Kidney tubule cell (primary cell): ENCODE measurements around the gene INTS3.
A peak's percentile ranks its signal among the peaks of the same experiment; 100 is the strongest.

Experiments
- DNase-seq: peaks from one replicate; pipeline ENCODE4 v3.0.0-alpha.2; 2018; ENCODE audit warnings: low spot score

INTS3 gene

GRCh38 chr1:153795934-153796785 is 68.3 kb downstream of the INTS3 start:
- no peak for DNase-seq

- peak; percentile 78 for DNase-seq
Observed at GRCh38 chr1:153796786-153797659, 69.2 kb downstream of the INTS3 start.

- no peak for DNase-seq
Observed at GRCh38 chr1:153798468-153798780, 70.6 kb downstream of the INTS3 start.

GRCh38 chr1:153799016-153799415 is 71.2 kb downstream of the INTS3 start:
- DNase-seq = no peak

GRCh38 chr1:153799566-153800465 is 72.0 kb downstream of the INTS3 start:
- DNase-seq = no peak

- no peak for DNase-seq
Observed at GRCh38 chr1:153800516-153800915, 72.7 kb downstream of the INTS3 start.

- DNase-seq = no peak
Observed at GRCh38 chr1:153801028-153801625, 73.3 kb downstream of the INTS3 start.

- DNase-seq = no peak
Observed at GRCh38 chr1:153801786-153802697, 74.2 kb downstream of the INTS3 start.

- no peak for DNase-seq
Observed at GRCh38 chr1:153803470-153804056, 75.7 kb downstream of the INTS3 start.

GRCh38 chr1:153804112-153804511 is 76.3 kb downstream of the INTS3 start:
- no peak for DNase-seq

GRCh38 chr1:153805042-153805745 is 77.3 kb downstream of the INTS3 start:
- peak; percentile 97 for DNase-seq

- DNase-seq = no peak
Observed at GRCh38 chr1:153805886-153806719, 78.3 kb downstream of the INTS3 start.

- no peak for DNase-seq
Observed at GRCh38 chr1:153816283-153816889, 88.5 kb downstream of the INTS3 start.

- DNase-seq = no peak
Observed at GRCh38 chr1:153818876-153819275, 91.0 kb downstream of the INTS3 start.
